Smooth muscle cell (in vitro differentiated cells): ENCODE data around the gene ZNF200. TPM values are rescaled to one million over a fixed set of nuclear protein-coding genes. Genes with fewer than 3 reads are reported as not detected.

Experiments
- DNase-seq: peaks from one replicate; lab custom pipeline; 2025; ENCODE audit not compliant: unreplicated experiment; lab: John Stamatoyannopoulos, UW
- H2AFZ ChIP-seq: fragments of 200-600 bp; sonication (generic); 2 replicates; pipeline ENCODE4 v1.6.0; 2016; ENCODE audit warnings: antibody characterized with exemption, low read depth, mild to moderate bottlenecking
- H3F3A ChIP-seq: fragments of 200-600 bp; sonication (generic); 2 replicates; pipeline ENCODE4 v1.6.0; 2017; ENCODE audit warnings: antibody characterized with exemption, low read depth
- H3K27ac ChIP-seq: fragments of 200-600 bp; sonication (generic); 2 replicates; pipeline ENCODE4 v1.5.1; 2016; ENCODE audit warnings: low read depth, mild to moderate bottlenecking
- H3K27me3 ChIP-seq: fragments of 200-600 bp; sonication (generic); 2 replicates; pipeline ENCODE4 v1.6.1; 2016; ENCODE audit warnings: low read depth, mild to moderate bottlenecking
- H3K36me3 ChIP-seq: fragments of 200-600 bp; sonication (generic); 2 replicates; pipeline ENCODE4 v1.5.1; 2016; ENCODE audit warnings: low read depth
- H3K4me1 ChIP-seq: fragments of 200-600 bp; sonication (generic); 2 replicates; pipeline ENCODE4 v1.5.1; 2016; ENCODE audit warnings: low read depth
- H3K4me2 ChIP-seq: fragments of 200-600 bp; sonication (generic); 2 replicates; pipeline ENCODE4 v1.6.0; 2016; ENCODE audit warnings: mild to moderate bottlenecking
- H3K4me3 ChIP-seq: fragments of 200-600 bp; sonication (generic); 2 replicates; pipeline ENCODE4 v1.5.1; 2016; ENCODE audit warnings: mild to moderate bottlenecking
- H3K79me2 ChIP-seq: fragments of 200-600 bp; sonication (generic); 2 replicates; pipeline ENCODE4 v1.6.0; 2016; ENCODE audit warnings: low read depth, mild to moderate bottlenecking
- H3K9ac ChIP-seq: fragments of 200-600 bp; sonication (generic); 2 replicates; pipeline ENCODE4 v1.6.0; 2016; ENCODE audit warnings: low read depth
- H3K9me3 ChIP-seq: fragments of 200-600 bp; sonication (generic); replicated peaks from 2 replicates; pipeline ENCODE4 v1.5.1; 2016; ENCODE audit warnings: low read depth
- H4K20me1 ChIP-seq: fragments of 200-600 bp; sonication (generic); 2 replicates; pipeline ENCODE4 v1.6.0; 2016; ENCODE audit warnings: low read depth
- CTCF ChIP-seq: fragments of 200-600 bp; sonication (generic); IDR thresholded peaks from 2 replicates; pipeline ENCODE4 v1.5.1; 2017; ENCODE audit warnings: borderline replicate concordance, mild to moderate bottlenecking, antibody characterized with exemption; ENCODE audit not compliant: insufficient read depth, poor library complexity, severe bottlenecking
- WGBS: methylation state at CpG from one replicate; pipeline ENCODE4 v1.1.7; 2016; ENCODE audit warnings: low lambda C conversion rate; 5-methylcytosine and 5-hydroxymethylcytosine counted together
- polyA plus RNA-seq: library from polyadenylated mRNA; unstranded; fragments of >200 nt; fragmentation: Nextera tagmentation; extraction: Ambion mirVana; gene quantifications from 2 replicates; pipeline ENCODE4 v1.2.1, GENCODE V29; 2016
- total RNA-seq: library from RNA; depleted of rRNA; stranded (reverse); fragments of >200 nt; gene quantifications from 2 replicates; pipeline ENCODE4 v1.2.3, GENCODE V29; 2014

The ZNF200 gene
- total and polyA plus RNA-seq, 2 experiments from 2014 or later, result 7.0 to 8.7 TPM

- Histone ChIP-seq H2AFZ (peak overlapping the region; percentile 85), H3K4me1 (no peaks in the 10 kb centered on the region)
- 5% methylated on average over 69 of the region's 77 CpGs for WGBS
Measured at GRCh38 chr16:3264137-3265036, 29.4 kb upstream of the ZNF200 start.

DNA sequence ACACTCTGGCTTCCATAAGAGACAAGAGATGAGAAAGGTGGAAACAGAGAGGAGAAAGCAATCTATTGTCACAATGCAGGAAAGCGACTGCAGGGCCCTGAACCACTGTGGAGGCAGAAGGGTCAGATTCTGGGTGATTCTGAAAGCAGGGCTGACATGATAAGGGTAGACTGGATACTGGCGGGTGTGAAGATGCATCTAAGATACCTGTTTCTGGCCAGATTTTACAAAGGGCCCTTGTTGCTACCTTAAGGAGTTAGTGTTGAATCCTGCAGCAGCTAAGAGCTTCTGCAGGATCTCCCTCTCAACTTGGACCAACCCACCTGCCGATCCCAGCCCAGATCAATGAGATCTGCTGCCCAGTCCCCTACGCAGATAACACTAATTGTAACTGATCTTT lies 27.6 kb upstream of the ZNF200 start:
- Histone ChIP-seq H3K4me1 (no peaks in the 10 kb centered on the region), H3K9me3 (no peaks in the 10 kb centered on the region), H3K9ac (no peak overlapping the region), H3K36me3 (no peaks in the 10 kb centered on the region), H3K4me2 (no peak overlapping the region), H3F3A (no peaks in the 10 kb centered on the region), H2AFZ (no peak overlapping the region), H3K27ac (no peak overlapping the region), H4K20me1 (no peaks in the 10 kb centered on the region), H3K79me2 (no peaks in the 10 kb centered on the region), H3K4me3 (no peak overlapping the region), H3K27me3 (no peaks in the 10 kb centered on the region)
- DNase-seq, result no peak
- TF ChIP-seq CTCF, result no peak
- 89% methylated on average over 4 of the region's 4 CpGs for WGBS

More at GRCh38 chr16:3264137-3265036, 29.4 kb upstream of the ZNF200 start:
- H3K4me3 ChIP-seq, result peak overlapping the region; percentile 72
- peak overlapping the region; percentile 92 for H3K4me2 ChIP-seq
- no peaks in the 10 kb centered on the region for H3K9me3 ChIP-seq
- H3F3A ChIP-seq, result no peaks in the 10 kb centered on the region
- H3K27me3 ChIP-seq, result no peaks in the 10 kb centered on the region
- H3K9ac ChIP-seq, result peak overlapping the region; percentile 68
- no peaks in the 10 kb centered on the region for H4K20me1 ChIP-seq
- peak; percentile 91 for DNase-seq
- H3K36me3 ChIP-seq, result no peaks in the 10 kb centered on the region
- no peak for TF ChIP-seq CTCF
- no peaks in the 10 kb centered on the region for H3K79me2 ChIP-seq
- H3K27ac ChIP-seq, result peak overlapping the region; percentile 78

GRCh38 chr16:3259836-3260235 lies 24.9 kb upstream of the ZNF200 start:
- H3K4me2 ChIP-seq, result no peak overlapping the region
- no peak for TF ChIP-seq CTCF
- H3K4me1 ChIP-seq, result no peaks in the 10 kb centered on the region
- no peaks in the 10 kb centered on the region for H3K27me3 ChIP-seq
- no peak overlapping the region for H3K27ac ChIP-seq
- WGBS, result 90% methylated on average over 8 of the region's 8 CpGs
- H3K9me3 ChIP-seq, result no peaks in the 10 kb centered on the region
- H3K79me2 ChIP-seq, result no peaks in the 10 kb centered on the region
- no peaks in the 10 kb centered on the region for H3K36me3 ChIP-seq
- H2AFZ ChIP-seq, result no peak overlapping the region
- no peak overlapping the region for H3K4me3 ChIP-seq
- H4K20me1 ChIP-seq, result no peaks in the 10 kb centered on the region
- no peak overlapping the region for H3K9ac ChIP-seq
- DNase-seq, result no peak
- H3F3A ChIP-seq, result no peaks in the 10 kb centered on the region
